PC-9 (cell line): Measurements from ENCODE around the gene BPIFA1.

Experiments
- EZH2 ChIP-seq: fragments of 200-600 bp; sonication (generic); IDR thresholded peaks from 2 replicates; pipeline ENCODE4 v1.8.0; 2017; ENCODE audit warnings: antibody characterized with exemption, low read depth
- TF ChIP-seq, protein P1 (sequence below): fragments of 200-600 bp; sonication (generic); conservative IDR thresholded peaks from 2 replicates; pipeline ENCODE4 v1.6.1; 2017; ENCODE audit warnings: mixed run types, antibody characterized with exemption, mild to moderate bottlenecking, moderate library complexity

DNA sequence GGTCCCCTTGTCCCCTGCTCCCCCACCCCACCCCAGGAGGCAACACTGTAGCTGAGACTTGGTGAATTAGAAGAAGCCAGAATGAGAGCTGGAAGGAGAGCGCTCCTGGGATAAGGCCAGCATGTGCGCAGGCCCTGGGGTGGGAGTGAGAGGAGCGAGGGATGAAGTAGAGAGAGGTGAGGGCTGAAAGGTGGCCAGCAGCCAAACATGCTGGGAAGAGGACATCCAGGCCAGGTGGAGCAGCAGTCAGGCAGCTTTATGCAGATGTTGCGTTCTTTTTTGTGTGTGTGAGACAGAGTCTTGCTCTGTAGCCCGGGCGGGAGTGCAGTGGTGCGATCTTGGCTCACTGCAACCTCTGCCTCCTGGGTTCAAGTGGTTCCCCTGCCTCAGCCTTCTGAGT is 45.0 kb downstream of the BPIFA1 start:
- TF ChIP-seq, protein P1, sequence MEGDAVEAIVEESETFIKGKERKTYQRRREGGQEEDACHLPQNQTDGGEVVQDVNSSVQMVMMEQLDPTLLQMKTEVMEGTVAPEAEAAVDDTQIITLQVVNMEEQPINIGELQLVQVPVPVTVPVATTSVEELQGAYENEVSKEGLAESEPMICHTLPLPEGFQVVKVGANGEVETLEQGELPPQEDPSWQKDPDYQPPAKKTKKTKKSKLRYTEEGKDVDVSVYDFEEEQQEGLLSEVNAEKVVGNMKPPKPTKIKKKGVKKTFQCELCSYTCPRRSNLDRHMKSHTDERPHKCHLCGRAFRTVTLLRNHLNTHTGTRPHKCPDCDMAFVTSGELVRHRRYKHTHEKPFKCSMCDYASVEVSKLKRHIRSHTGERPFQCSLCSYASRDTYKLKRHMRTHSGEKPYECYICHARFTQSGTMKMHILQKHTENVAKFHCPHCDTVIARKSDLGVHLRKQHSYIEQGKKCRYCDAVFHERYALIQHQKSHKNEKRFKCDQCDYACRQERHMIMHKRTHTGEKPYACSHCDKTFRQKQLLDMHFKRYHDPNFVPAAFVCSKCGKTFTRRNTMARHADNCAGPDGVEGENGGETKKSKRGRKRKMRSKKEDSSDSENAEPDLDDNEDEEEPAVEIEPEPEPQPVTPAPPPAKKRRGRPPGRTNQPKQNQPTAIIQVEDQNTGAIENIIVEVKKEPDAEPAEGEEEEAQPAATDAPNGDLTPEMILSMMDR, result no peak
- no peak for TF ChIP-seq EZH2
